Thyroid gland (tissue), 4 donors: ENCODE measurements around the gene NDUFA13.

Experiments used
- POLR2A ChIP-seq, 2 donors: fragments of 450-650 bp; IDR thresholded peaks; one replicate each; pipeline ENCODE4 v1.6.1; 2017; ENCODE audit warnings: antibody characterized with exemption in 2 of 2, mild to moderate bottlenecking in 2 of 2, moderate library complexity in 1 of 2
- TF ChIP-seq, protein P1 (sequence below), 6 experiments: fragments of 200-600 bp in 3 of 6; fragments of 450-650 bp in 3 of 6; sonication (generic) in 3 of 6; IDR thresholded peaks; one replicate each; pipeline ENCODE4 v1.5.1; 2016 to 2019; ENCODE audit warnings: antibody characterized with exemption in 6 of 6, mild to moderate bottlenecking in 2 of 6, inconsistent platforms in 1 of 6, moderate library complexity in 1 of 6

DNA sequence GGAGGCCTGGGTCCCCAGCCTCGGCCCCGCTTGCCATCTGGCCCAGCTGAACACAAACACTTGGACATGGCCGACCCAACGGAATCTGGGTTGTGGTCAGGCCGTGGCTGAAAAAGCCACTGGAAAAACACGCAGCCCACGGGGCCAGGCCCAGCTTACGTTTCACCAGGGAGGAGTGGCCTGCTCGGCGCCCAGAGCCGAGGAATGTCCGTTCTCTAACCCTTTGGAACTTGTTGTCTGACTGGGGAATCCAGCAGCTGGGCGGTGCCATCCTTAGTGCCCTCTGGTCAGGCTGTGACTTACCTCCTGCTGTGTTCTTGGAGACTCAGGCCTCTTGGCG lies 35.8 kb downstream of the NDUFA13 start:
- TF ChIP-seq, protein P1, sequence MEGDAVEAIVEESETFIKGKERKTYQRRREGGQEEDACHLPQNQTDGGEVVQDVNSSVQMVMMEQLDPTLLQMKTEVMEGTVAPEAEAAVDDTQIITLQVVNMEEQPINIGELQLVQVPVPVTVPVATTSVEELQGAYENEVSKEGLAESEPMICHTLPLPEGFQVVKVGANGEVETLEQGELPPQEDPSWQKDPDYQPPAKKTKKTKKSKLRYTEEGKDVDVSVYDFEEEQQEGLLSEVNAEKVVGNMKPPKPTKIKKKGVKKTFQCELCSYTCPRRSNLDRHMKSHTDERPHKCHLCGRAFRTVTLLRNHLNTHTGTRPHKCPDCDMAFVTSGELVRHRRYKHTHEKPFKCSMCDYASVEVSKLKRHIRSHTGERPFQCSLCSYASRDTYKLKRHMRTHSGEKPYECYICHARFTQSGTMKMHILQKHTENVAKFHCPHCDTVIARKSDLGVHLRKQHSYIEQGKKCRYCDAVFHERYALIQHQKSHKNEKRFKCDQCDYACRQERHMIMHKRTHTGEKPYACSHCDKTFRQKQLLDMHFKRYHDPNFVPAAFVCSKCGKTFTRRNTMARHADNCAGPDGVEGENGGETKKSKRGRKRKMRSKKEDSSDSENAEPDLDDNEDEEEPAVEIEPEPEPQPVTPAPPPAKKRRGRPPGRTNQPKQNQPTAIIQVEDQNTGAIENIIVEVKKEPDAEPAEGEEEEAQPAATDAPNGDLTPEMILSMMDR (IDR thresholded peaks at IDR 0.05) = no peak
- no peak for TF ChIP-seq POLR2A (IDR thresholded peaks at IDR 0.05)
